GM12801 (cell line): ENCODE measurements around the gene PTPN23.

Source experiments
- TF ChIP-seq, protein P1 (sequence below): IDR thresholded peaks from one replicate; pipeline ENCODE4 v1.5.1; 2011; ENCODE audit warnings: control low read depth; ENCODE audit not compliant: insufficient read length; ENCODE audit errors: extremely low read depth

Gene PTPN23

DNA sequence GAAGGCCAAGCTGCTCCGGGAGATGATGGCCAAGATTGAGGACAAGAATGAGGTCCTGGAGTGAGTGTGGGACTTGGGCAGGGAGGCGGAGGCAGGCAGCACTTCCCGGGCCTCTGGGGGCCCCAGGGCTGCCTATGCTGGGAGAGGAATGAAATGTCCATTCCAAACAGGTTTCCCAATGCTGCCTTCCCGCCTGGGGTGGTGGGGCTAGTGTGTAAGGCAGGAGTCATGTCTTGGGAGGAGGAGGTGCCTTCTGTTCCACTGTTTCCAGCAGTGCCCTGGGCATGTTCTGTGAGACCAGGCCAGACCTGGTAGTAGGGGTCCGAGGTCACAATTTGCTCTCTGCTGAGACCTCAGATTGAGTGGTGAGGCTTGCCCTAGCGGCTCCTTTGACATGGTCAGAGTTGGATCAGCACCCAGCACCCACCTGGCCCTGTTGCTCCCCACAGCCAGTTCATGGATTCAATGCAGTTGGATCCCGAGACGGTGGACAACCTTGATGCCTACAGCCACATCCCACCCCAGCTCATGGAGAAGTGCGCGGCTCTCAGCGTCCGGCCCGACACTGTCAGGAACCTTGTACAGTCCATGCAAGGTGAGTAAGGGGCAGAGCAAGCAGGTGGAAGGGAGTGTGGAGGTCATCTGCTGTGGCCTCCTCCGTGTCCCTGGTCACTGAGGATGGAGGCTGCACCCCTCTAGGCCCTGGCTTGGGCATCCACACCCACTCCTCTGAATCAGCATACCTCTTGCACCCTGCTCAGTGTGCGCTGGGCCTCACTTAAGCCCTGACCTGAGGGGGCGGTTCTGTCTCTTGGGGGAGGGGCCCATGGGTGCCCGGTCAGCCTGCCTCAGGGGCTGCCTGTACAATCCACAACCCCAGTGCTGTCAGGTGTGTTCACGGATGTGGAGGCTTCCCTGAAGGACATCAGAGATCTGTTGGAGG is 27.3 kb downstream of the PTPN23 start:
- TF ChIP-seq, protein P1, sequence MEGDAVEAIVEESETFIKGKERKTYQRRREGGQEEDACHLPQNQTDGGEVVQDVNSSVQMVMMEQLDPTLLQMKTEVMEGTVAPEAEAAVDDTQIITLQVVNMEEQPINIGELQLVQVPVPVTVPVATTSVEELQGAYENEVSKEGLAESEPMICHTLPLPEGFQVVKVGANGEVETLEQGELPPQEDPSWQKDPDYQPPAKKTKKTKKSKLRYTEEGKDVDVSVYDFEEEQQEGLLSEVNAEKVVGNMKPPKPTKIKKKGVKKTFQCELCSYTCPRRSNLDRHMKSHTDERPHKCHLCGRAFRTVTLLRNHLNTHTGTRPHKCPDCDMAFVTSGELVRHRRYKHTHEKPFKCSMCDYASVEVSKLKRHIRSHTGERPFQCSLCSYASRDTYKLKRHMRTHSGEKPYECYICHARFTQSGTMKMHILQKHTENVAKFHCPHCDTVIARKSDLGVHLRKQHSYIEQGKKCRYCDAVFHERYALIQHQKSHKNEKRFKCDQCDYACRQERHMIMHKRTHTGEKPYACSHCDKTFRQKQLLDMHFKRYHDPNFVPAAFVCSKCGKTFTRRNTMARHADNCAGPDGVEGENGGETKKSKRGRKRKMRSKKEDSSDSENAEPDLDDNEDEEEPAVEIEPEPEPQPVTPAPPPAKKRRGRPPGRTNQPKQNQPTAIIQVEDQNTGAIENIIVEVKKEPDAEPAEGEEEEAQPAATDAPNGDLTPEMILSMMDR, result no peak

DNA sequence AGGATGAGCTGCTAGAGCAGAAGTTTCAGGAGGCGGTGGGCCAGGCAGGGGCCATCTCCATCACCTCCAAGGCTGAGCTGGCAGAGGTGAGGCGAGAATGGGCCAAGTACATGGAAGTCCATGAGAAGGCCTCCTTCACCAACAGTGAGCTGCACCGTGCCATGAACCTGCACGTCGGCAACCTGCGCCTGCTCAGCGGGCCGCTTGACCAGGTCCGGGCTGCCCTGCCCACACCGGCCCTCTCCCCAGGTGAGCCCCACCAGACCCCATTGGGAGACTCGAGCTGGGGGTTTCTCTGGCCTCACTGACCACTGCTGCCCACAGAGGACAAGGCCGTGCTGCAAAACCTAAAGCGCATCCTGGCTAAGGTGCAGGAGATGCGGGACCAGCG is 28.0 kb downstream of the PTPN23 start:
- TF ChIP-seq, protein P1, result no peak

DNA sequence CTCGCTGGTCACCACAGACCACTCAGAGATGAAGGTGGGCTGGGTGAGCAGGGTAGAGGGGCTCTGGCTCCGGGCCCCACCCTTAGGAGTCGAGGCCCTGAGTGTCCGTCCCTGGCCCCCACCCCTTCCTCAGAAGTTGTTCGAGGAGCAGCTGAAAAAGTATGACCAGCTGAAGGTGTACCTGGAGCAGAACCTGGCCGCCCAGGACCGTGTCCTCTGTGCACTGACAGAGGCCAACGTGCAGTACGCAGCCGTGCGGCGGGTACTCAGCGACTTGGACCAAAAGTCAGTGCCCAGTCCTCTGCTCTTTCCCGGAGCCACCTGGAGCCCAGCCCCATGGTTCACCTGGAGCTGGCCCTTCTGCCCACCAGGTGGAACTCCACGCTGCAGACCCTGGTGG is 28.5 kb downstream of the PTPN23 start:
- TF ChIP-seq, protein P1, result no peak

DNA sequence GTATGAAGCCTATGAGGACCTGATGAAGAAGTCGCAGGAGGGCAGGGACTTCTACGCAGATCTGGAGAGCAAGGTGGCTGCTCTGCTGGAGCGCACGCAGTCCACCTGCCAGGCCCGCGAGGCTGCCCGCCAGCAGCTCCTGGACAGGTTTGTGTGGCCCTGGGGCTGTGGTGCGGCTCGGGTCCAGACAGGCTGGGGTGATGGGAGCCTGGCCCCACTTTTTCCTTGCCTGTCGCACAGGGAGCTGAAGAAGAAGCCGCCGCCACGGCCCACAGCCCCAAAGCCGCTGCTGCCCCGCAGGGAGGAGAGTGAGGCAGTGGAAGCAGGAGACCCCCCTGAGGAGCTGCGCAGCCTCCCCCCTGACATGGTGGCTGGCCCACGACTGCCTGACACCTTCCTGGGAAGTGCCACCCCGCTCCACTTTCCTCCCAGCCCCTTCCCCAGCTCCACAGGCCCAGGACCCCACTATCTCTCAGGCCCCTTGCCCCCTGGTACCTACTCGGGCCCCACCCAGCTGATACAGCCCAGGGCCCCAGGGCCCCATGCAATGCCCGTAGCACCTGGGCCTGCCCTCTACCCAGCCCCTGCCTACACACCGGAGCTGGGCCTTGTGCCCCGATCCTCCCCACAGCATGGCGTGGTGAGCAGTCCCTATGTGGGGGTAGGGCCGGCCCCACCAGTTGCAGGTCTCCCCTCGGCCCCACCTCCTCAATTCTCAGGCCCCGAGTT is 29.0 kb downstream of the PTPN23 start:
- TF ChIP-seq, protein P1, result no peak

DNA sequence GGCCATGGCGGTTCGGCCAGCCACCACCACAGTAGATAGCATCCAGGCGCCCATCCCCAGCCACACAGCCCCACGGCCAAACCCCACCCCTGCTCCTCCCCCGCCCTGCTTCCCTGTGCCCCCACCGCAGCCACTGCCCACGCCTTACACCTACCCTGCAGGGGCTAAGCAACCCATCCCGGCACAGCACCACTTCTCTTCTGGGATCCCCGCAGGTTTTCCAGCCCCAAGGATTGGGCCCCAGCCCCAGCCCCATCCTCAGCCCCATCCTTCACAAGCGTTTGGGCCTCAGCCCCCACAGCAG is 29.5 kb downstream of the PTPN23 start:
- TF ChIP-seq, protein P1, result no peak

DNA sequence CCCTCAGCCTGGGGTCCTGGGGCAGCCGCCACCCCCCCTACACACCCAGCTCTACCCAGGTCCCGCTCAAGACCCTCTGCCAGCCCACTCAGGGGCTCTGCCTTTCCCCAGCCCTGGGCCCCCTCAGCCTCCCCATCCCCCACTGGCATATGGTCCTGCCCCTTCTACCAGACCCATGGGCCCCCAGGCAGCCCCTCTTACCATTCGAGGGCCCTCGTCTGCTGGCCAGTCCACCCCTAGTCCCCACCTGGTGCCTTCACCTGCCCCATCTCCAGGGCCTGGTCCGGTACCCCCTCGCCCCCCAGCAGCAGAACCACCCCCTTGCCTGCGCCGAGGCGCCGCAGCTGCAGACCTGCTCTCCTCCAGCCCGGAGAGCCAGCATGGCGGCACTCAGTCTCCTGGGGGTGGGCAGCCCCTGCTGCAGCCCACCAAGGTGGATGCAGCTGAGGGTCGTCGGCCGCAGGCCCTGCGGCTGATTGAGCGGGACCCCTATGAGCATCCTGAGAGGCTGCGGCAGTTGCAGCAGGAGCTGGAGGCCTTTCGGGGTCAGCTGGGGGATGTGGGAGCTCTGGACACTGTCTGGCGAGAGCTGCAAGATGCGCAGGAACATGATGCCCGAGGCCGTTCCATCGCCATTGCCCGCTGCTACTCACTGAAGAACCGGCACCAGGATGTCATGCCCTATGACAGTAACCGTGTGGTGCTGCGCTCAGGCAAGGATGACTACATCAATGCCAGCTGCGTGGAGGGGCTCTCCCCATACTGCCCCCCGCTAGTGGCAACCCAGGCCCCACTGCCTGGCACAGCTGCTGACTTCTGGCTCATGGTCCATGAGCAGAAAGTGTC is 30.2 kb downstream of the PTPN23 start:
- TF ChIP-seq, protein P1, result no peak
